Stimulated activated CD8-positive, alpha-beta memory T cell treated with anti-CD3 and anti-CD28 coated beads, Interleukin-15, amount 100 ng/mL, for 4 hours (primary cell): ENCODE measurements around the gene FKBP1B.
"Not testable (repeated sequence)": the region's sequence is repeated elsewhere in the genome, so short reads cannot be mapped to it uniquely, and the experiment has no call there.

ENCODE experiments used
- DNase-seq, 2 donors: peaks; one replicate each; pipeline ENCODE4 v3.0.0-alpha.2; 2020; ENCODE audit warnings: low read depth in 2 of 2

The FKBP1B gene

GRCh38 chr2:24100732-24101131 lies 51.2 kb downstream of the FKBP1B start:
- not testable (repeated sequence) for DNase-seq

GRCh38 chr2:24101992-24102391 lies 52.5 kb downstream of the FKBP1B start:
- DNase-seq: no peak

- no peak for DNase-seq
Observed at GRCh38 chr2:24102677-24103076, 53.1 kb downstream of the FKBP1B start.

- DNase-seq: no peak
Observed at GRCh38 chr2:24104110-24104650, 54.6 kb downstream of the FKBP1B start.

GRCh38 chr2:24104906-24105305 lies 55.4 kb downstream of the FKBP1B start:
- DNase-seq: no peak

GRCh38 chr2:24105816-24106215 lies 56.3 kb downstream of the FKBP1B start:
- DNase-seq: no peak

- DNase-seq: no peak
Observed at GRCh38 chr2:24106786-24107185, 57.2 kb downstream of the FKBP1B start.

GRCh38 chr2:24107336-24107735 lies 57.8 kb downstream of the FKBP1B start:
- DNase-seq: no peak

GRCh38 chr2:24109431-24109830 lies 59.9 kb downstream of the FKBP1B start:
- not testable (repeated sequence) for DNase-seq

GRCh38 chr2:24110660-24111303 lies 61.2 kb downstream of the FKBP1B start:
- DNase-seq: no peak

- no peak for DNase-seq
Observed at GRCh38 chr2:24111407-24111901, 61.9 kb downstream of the FKBP1B start.
